ENCODE results near the gene ATG16L2. TPM values are rescaled to one million over a fixed set of nuclear protein-coding genes. Genes with fewer than 3 reads are reported as not detected.

The ATG16L2 gene
- total RNA-seq, 4 donors from 2014 or later: 21.7 to 46.5 (median 26.4) TPM

- 3 to 5% methylated on average over 22 to 23 of the region's 24 CpGs for WGBS, 2 donors
- H3K4me1 ChIP-seq: peaks cover 27 to 59% (median 36%) of the 10 kb centered on the region in 3 donors
- peak overlapping the region; percentile 93 to 99 (median 96) for H3K27ac ChIP-seq
- H3K4me3 ChIP-seq: peak overlapping the region; percentile 84 to 91 (median 88)
- intact Hi-C loops (cut with DNase I): no loop called here
- DNase-seq: no peak
- no peaks in the 10 kb centered on the region for H3K27me3 ChIP-seq
- peaks cover 0 to 46% (median 0%) of the 10 kb centered on the region in 3 donors for H3K36me3 ChIP-seq
- TF ChIP-seq, protein P1, sequence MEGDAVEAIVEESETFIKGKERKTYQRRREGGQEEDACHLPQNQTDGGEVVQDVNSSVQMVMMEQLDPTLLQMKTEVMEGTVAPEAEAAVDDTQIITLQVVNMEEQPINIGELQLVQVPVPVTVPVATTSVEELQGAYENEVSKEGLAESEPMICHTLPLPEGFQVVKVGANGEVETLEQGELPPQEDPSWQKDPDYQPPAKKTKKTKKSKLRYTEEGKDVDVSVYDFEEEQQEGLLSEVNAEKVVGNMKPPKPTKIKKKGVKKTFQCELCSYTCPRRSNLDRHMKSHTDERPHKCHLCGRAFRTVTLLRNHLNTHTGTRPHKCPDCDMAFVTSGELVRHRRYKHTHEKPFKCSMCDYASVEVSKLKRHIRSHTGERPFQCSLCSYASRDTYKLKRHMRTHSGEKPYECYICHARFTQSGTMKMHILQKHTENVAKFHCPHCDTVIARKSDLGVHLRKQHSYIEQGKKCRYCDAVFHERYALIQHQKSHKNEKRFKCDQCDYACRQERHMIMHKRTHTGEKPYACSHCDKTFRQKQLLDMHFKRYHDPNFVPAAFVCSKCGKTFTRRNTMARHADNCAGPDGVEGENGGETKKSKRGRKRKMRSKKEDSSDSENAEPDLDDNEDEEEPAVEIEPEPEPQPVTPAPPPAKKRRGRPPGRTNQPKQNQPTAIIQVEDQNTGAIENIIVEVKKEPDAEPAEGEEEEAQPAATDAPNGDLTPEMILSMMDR (IDR thresholded peaks at IDR 0.05): peak; percentile 12 to 67 (median 50)
- TF ChIP-seq POLR2A (IDR thresholded peaks at IDR 0.05): peak in 1 of 4 donors; percentile 5
- no peaks in the 10 kb centered on the region for H3K9me3 ChIP-seq
Observed at GRCh38 chr11:72812967-72813739, 1.1 kb upstream of the ATG16L2 start.

DNA sequence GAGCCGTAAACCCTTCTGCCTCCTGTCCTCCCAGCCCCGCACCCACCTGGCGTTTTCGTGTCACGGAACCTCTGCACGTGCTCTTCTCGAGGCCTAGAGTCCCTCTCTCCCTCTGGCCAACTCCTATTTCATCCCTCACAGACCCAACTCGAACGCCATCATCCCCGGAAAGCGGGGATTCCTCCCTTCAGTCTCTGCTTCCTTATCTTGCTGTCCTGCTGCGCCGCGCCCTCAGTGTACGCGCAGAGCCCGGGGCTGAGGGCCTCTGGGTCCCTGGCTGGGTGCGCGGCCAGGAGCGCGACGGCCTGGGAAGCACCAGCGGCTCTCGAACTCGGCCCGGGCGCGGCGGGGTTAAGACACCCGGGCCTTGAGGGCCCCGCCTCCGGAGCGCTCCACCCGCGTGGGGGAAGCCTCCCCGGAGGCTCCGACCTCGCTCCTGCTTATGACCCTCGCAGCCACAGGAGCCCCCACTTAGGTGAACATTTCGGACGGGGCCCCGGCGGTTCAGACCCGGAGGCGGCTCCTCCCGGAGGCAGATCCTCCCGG lies 398 bp upstream of the ATG16L2 start:
- peak; percentile 35 for DNase-seq
- H3K9me3 ChIP-seq: no peaks in the 10 kb centered on the region
- peaks cover 0 to 50% (median 5%) of the 10 kb centered on the region in 3 donors for H3K36me3 ChIP-seq
- peak overlapping the region; percentile 84 to 91 (median 88) for H3K4me3 ChIP-seq
- TF ChIP-seq, protein P1 (IDR thresholded peaks at IDR 0.05): no peak
- TF ChIP-seq POLR2A (IDR thresholded peaks at IDR 0.05): peak in 2 of 4 donors; percentile 5
- WGBS, 2 donors: 0 to 1% methylated on average over 8 to 14 of the region's 47 CpGs
- H3K4me1 ChIP-seq: peaks cover 27 to 59% (median 36%) of the 10 kb centered on the region in 3 donors
- peak overlapping the region; percentile 93 to 99 (median 96) for H3K27ac ChIP-seq
- H3K27me3 ChIP-seq: no peaks in the 10 kb centered on the region
- intact Hi-C loops (cut with DNase I): no loop called here

- no peak for DNase-seq
- Histone ChIP-seq H3K4me1 (peaks cover 27 to 64% (median 36%) of the 10 kb centered on the region in 3 donors), H3K27ac (peak overlapping the region; percentile 93 to 99 (median 96)), H3K36me3 (peaks cover 0 to 50% (median 8%) of the 10 kb centered on the region in 3 donors), H3K4me3 (peak overlapping the region; percentile 84 to 91 (median 88)), H3K9me3 (no peaks in the 10 kb centered on the region), H3K27me3 (no peaks in the 10 kb centered on the region)
- WGBS, 2 donors: 15 to 86% methylated on average over 1 to 9 of the region's 13 CpGs
- no peak for TF ChIP-seq POLR2A (IDR thresholded peaks at IDR 0.05)
- TF ChIP-seq, protein P1 (IDR thresholded peaks at IDR 0.05): no peak
- intact Hi-C loops (cut with DNase I): no loop called here
Observed at GRCh38 chr11:72815110-72815618, 953 bp downstream of the ATG16L2 start.

- H3K36me3 ChIP-seq: peaks cover 0 to 42% (median 11%) of the 10 kb centered on the region in 3 donors
- H3K9me3 ChIP-seq: no peaks in the 10 kb centered on the region
- 88% methylated on average over 7 of the region's 7 CpGs; no CpG with 5 or more reads in 1 of the 2 donors for WGBS, 2 donors
- H3K4me1 ChIP-seq: peaks cover 40 to 68% (median 45%) of the 10 kb centered on the region in 3 donors
- no peak for DNase-seq
- H3K27me3 ChIP-seq: no peaks in the 10 kb centered on the region
- no peak overlapping the region for H3K4me3 ChIP-seq
- H3K27ac ChIP-seq: peak overlapping the region in 1 of 4 donors; percentile 93
- intact Hi-C loops (cut with DNase I): no loop called here
- TF ChIP-seq, protein P1 (IDR thresholded peaks at IDR 0.05): no peak
- TF ChIP-seq POLR2A (IDR thresholded peaks at IDR 0.05): no peak
Observed at GRCh38 chr11:72816404-72816990, 2.3 kb downstream of the ATG16L2 start.

All from esophagus squamous epithelium (tissue), 5 donors.